Amniotic epithelial cell (primary cell): ENCODE measurements around the gene DOLPP1.
A peak's percentile ranks its signal among the peaks of the same experiment; 100 is the strongest.

Experiments used
- DNase-seq: peaks from one replicate; pipeline ENCODE4 v3.0.0-alpha.2; 2010; ENCODE audit warnings: low read depth

Gene DOLPP1

GRCh38 chr9:129064499-129064908 is 16.4 kb upstream of the DOLPP1 start:
- DNase-seq = no peak

GRCh38 chr9:129068110-129068509 is 12.8 kb upstream of the DOLPP1 start:
- no peak for DNase-seq

- DNase-seq = peak; percentile 82
Observed at GRCh38 chr9:129068990-129069861, 11.7 kb upstream of the DOLPP1 start.

GRCh38 chr9:129069862-129070641 is 10.9 kb upstream of the DOLPP1 start:
- DNase-seq = no peak

GRCh38 chr9:129070696-129071525 is 10.0 kb upstream of the DOLPP1 start:
- DNase-seq = no peak

GRCh38 chr9:129071526-129072126 is 9.3 kb upstream of the DOLPP1 start:
- no peak for DNase-seq

- no peak for DNase-seq
Observed at GRCh38 chr9:129072171-129072570, 8.7 kb upstream of the DOLPP1 start.

GRCh38 chr9:129073404-129073803 is 7.5 kb upstream of the DOLPP1 start:
- no peak for DNase-seq

- no peak for DNase-seq
Observed at GRCh38 chr9:129074106-129074505, 6.8 kb upstream of the DOLPP1 start.

- no peak for DNase-seq
Observed at GRCh38 chr9:129075996-129076639, 4.8 kb upstream of the DOLPP1 start.

GRCh38 chr9:129076640-129077037 is 4.3 kb upstream of the DOLPP1 start:
- DNase-seq = no peak

GRCh38 chr9:129077236-129077635 is 3.7 kb upstream of the DOLPP1 start:
- DNase-seq = no peak

- no peak for DNase-seq
Observed at GRCh38 chr9:129078691-129079503, 2.0 kb upstream of the DOLPP1 start.

- DNase-seq = no peak
Observed at GRCh38 chr9:129079829-129080228, 1.1 kb upstream of the DOLPP1 start.

GRCh38 chr9:129080298-129080600 is 662 bp upstream of the DOLPP1 start:
- no peak for DNase-seq

GRCh38 chr9:129081388-129081904 is 535 bp downstream of the DOLPP1 start:
- no peak for DNase-seq

- no peak for DNase-seq
Observed at GRCh38 chr9:129084087-129084486, 3.2 kb downstream of the DOLPP1 start.

GRCh38 chr9:129089246-129089645 is 8.3 kb downstream of the DOLPP1 start:
- no peak for DNase-seq

GRCh38 chr9:129093602-129094386 is 12.9 kb downstream of the DOLPP1 start:
- DNase-seq = no peak
